ENCODE results near the gene VWA8.
A peak's percentile ranks its signal among the peaks of the same experiment; 100 is the strongest.

Gene VWA8

DNA sequence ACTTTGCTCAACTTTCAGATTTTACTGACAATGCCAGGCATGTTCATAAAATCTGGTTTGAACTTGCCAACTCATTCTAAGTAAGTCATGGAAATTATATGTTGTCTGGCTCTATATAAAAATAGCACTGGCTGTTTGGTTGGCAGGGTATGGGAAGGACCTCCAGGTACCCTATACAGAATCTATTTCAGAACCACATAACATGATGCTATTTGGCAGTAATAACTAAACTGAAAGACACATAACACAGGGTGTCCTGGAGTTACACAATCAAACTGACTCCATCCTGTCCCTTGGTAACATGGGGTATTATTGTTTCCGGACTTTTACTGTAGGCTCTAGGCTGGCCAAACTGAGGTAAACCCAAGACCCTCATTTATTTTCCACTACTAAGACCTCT, 254.8 kb downstream of the VWA8 start:
- Histone ChIP-seq H3K79me2 (ENCODE audit: insufficient read depth, low read depth) (no peaks in the 10 kb centered on the region), H3K4me3 (IDR thresholded peaks at IDR 0.05; ENCODE audit: insufficient read depth, low read depth, low read length) (no peak overlapping the region), H3K27me3 (ENCODE audit: insufficient read depth, low read depth) (no peaks in the 10 kb centered on the region), H3K4me2 (no peak overlapping the region), H2AFZ (ENCODE audit: low read depth) (no peak overlapping the region), H3K36me3 (ENCODE audit: insufficient read depth) (no peaks in the 10 kb centered on the region), H4K20me1 (ENCODE audit: insufficient read depth) (no peaks in the 10 kb centered on the region), H3K4me1 (ENCODE audit: low read depth, poor library complexity, severe bottlenecking) (peaks cover 18% of the 10 kb centered on the region), H3K9ac (no peak overlapping the region), H3K27ac (no peak overlapping the region)
- TF ChIP-seq, protein P1, sequence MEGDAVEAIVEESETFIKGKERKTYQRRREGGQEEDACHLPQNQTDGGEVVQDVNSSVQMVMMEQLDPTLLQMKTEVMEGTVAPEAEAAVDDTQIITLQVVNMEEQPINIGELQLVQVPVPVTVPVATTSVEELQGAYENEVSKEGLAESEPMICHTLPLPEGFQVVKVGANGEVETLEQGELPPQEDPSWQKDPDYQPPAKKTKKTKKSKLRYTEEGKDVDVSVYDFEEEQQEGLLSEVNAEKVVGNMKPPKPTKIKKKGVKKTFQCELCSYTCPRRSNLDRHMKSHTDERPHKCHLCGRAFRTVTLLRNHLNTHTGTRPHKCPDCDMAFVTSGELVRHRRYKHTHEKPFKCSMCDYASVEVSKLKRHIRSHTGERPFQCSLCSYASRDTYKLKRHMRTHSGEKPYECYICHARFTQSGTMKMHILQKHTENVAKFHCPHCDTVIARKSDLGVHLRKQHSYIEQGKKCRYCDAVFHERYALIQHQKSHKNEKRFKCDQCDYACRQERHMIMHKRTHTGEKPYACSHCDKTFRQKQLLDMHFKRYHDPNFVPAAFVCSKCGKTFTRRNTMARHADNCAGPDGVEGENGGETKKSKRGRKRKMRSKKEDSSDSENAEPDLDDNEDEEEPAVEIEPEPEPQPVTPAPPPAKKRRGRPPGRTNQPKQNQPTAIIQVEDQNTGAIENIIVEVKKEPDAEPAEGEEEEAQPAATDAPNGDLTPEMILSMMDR (conservative IDR thresholded peaks at IDR 0.05; ENCODE audit: low read depth, low read length): no peak

DNA sequence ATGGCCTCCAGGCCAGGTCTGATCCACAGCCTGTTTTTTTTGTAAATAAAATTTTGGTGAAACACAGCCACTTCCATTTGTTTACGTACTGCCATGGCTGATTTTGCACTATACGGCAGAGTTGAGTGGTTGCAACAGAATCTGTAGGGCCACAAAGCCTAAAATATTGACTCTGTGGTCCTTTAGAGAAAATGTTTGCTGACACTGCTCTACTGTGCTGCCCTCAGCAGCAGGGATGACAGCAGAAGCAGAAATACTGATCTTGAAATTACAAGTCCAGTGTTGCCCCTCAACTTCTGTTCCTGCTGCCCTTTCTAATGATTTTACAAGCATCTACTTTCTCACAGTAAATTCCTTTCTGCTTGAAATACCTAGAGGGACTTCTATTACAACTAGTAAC, 258.4 kb downstream of the VWA8 start:
- Histone ChIP-seq H2AFZ (ENCODE audit: low read depth) (no peak overlapping the region), H4K20me1 (ENCODE audit: insufficient read depth) (no peaks in the 10 kb centered on the region), H3K27me3 (ENCODE audit: insufficient read depth, low read depth) (no peaks in the 10 kb centered on the region), H3K4me2 (peak overlapping the region; percentile 23; the same call in 1 of the 2 replicates), H3K4me1 (ENCODE audit: low read depth, poor library complexity, severe bottlenecking) (peaks cover 18% of the 10 kb centered on the region), H3K27ac (no peak overlapping the region), H3K79me2 (ENCODE audit: insufficient read depth, low read depth) (no peaks in the 10 kb centered on the region), H3K36me3 (ENCODE audit: insufficient read depth) (no peaks in the 10 kb centered on the region), H3K9ac (no peak overlapping the region), H3K4me3 (IDR thresholded peaks at IDR 0.05; ENCODE audit: insufficient read depth, low read depth, low read length) (no peak overlapping the region)
- TF ChIP-seq, protein P1 (conservative IDR thresholded peaks at IDR 0.05; ENCODE audit: low read depth, low read length): no peak

DNA sequence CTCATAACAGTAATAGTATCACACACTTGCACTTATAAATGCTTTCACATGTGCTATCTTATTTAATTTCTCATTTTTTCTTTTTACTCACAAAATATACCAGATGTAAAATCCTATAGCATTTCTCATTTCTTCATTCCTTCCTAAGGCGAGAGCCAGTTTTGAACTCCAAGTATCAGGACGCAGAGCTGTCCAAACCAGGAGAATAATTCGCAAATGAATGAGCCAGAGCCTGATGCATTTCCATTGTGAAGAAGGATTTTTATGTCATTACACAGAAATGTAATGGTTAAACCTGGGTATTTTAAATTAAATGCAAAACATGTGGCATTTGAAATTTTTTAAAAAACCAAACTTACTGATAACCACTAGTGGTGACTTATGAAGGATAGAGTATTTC, 259.2 kb downstream of the VWA8 start:
- Histone ChIP-seq H4K20me1 (ENCODE audit: insufficient read depth) (no peaks in the 10 kb centered on the region), H3K4me2 (no peak overlapping the region), H3K36me3 (ENCODE audit: insufficient read depth) (no peaks in the 10 kb centered on the region), H3K4me1 (ENCODE audit: low read depth, poor library complexity, severe bottlenecking) (peaks cover 24% of the 10 kb centered on the region), H3K9ac (no peak overlapping the region), H3K27ac (no peak overlapping the region), H2AFZ (ENCODE audit: low read depth) (no peak overlapping the region), H3K27me3 (ENCODE audit: insufficient read depth, low read depth) (no peaks in the 10 kb centered on the region), H3K79me2 (ENCODE audit: insufficient read depth, low read depth) (no peaks in the 10 kb centered on the region), H3K4me3 (IDR thresholded peaks at IDR 0.05; ENCODE audit: insufficient read depth, low read depth, low read length) (no peak overlapping the region)
- TF ChIP-seq, protein P1 (conservative IDR thresholded peaks at IDR 0.05; ENCODE audit: low read depth, low read length): no peak

- TF ChIP-seq, protein P1 (conservative IDR thresholded peaks at IDR 0.05; ENCODE audit: low read depth, low read length): no peak
- Histone ChIP-seq H3K79me2 (ENCODE audit: insufficient read depth, low read depth) (no peaks in the 10 kb centered on the region), H3K4me2 (no peak overlapping the region), H2AFZ (ENCODE audit: low read depth) (no peak overlapping the region), H3K27me3 (ENCODE audit: insufficient read depth, low read depth) (no peaks in the 10 kb centered on the region), H3K4me1 (ENCODE audit: low read depth, poor library complexity, severe bottlenecking) (peaks cover 32% of the 10 kb centered on the region), H3K4me3 (IDR thresholded peaks at IDR 0.05; ENCODE audit: insufficient read depth, low read depth, low read length) (no peak overlapping the region), H3K36me3 (ENCODE audit: insufficient read depth) (no peaks in the 10 kb centered on the region), H4K20me1 (ENCODE audit: insufficient read depth) (no peaks in the 10 kb centered on the region), H3K9ac (no peak overlapping the region), H3K27ac (no peak overlapping the region)
These were observed 260.1 kb downstream of the VWA8 start for GRCh38 chr13:41700790-41701310.

Measured in KMS-11 (cell line).